ENCODE measurements around the gene EPHA3.

DNA sequence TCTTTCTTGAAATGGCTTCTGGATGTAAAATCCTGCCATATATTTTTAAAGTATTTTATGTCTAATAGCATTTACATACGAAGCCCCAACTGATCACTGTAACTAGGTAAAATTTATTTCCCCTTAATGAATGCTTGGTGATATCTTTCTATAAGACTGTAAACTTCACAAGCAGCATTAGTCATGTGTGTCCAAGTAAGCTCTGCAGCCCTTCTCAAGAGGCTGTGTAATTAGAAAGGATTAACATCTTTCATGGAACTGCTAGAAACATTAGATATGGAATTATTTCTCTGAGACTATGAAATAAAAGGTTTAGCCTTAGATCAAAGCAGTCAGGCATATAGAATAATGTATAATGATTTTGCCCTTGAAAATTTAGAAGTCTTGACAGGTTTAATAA lies 143.3 kb downstream of the EPHA3 start:
- no peak for TF ChIP-seq MXI1 (IDR thresholded peaks at IDR 0.05; ENCODE audit: low read depth, low read length)
- no peak for TF ChIP-seq TAF1 (IDR thresholded peaks at IDR 0.05; ENCODE audit: control insufficient read depth, extremely low read depth, insufficient read depth, low read length, severe bottlenecking)
- no peak for TF ChIP-seq EZH2 (IDR thresholded peaks at IDR 0.05; ENCODE audit: borderline replicate concordance, low read depth, low read length)
- TF ChIP-seq ZNF507 (tag; conservative IDR thresholded peaks at IDR 0.05): no peak
- no peak for TF ChIP-seq FOXK2 (conservative IDR thresholded peaks at IDR 0.05 in 1 of 2, IDR thresholded peaks at IDR 0.05 in 1 of 2; ENCODE audit: low read depth in 2 of 2)
- no peak for TF ChIP-seq ZNF707 (CRISPR knock-in tag; conservative IDR thresholded peaks at IDR 0.05)
- TF ChIP-seq SIN3A (IDR thresholded peaks at IDR 0.05; ENCODE audit: borderline replicate concordance in 2 of 2, control insufficient read depth in 1 of 2, low read depth in 2 of 2, low read length in 2 of 2): no peak
- no peak for TF ChIP-seq SP1 (CRISPR knock-in tag; IDR thresholded peaks at IDR 0.05)

All from K562 (cell line).